ENCODE data around the gene FAM118B.

- no peak for TF ChIP-seq HNF4A (conservative IDR thresholded peaks at IDR 0.05)
- TF ChIP-seq SP1 (IDR thresholded peaks at IDR 0.05): no peak
These were observed 73.2 kb downstream of the FAM118B start for GRCh38 chr11:126284829-126285228.
